B cell (primary cell): ENCODE measurements around the gene SLC2A6.

Experiments used
- CTCF ChIP-seq: fragments of 200-600 bp; IDR thresholded peaks from one replicate; pipeline ENCODE4 v1.8.0; 2022; ENCODE audit warnings: antibody characterized with exemption, mild to moderate bottlenecking
- EZH2 ChIP-seq: IDR thresholded peaks from 2 replicates; pipeline ENCODE4 v1.6.1; 2012; ENCODE audit warnings: borderline replicate concordance, low read depth, mild to moderate bottlenecking, moderate library complexity, low read length; ENCODE audit not compliant: insufficient read depth, poor library complexity, severe bottlenecking

GRCh38 chr9:133527444-133527920 lies 48.6 kb upstream of the SLC2A6 start:
- TF ChIP-seq CTCF (no peak), EZH2 (no peak)
